ENCODE results near the gene CEP19.
A peak's percentile ranks its signal among the peaks of the same experiment; 100 is the strongest.

The CEP19 gene

GRCh38 chr3:196666001-196666867 is 45.8 kb downstream of the CEP19 start:
- no peaks in the 10 kb centered on the region for H3K36me3 ChIP-seq (ENCODE audit: insufficient read depth, low read length)
- no peaks in the 10 kb centered on the region for H3K9me3 ChIP-seq (ENCODE audit: low read depth, low read length)
- TF ChIP-seq POLR2AphosphoS5 (IDR thresholded peaks at IDR 0.05; ENCODE audit: borderline replicate concordance, low read depth, low read length): no peak
- no peak overlapping the region for H3K4me3 ChIP-seq
- no peak overlapping the region for H3K9ac ChIP-seq (ENCODE audit: insufficient read length)
- no peak for DNase-seq (ENCODE audit: low read depth, low spot score)
- H3K27ac ChIP-seq: no peak overlapping the region

- Histone ChIP-seq H3K9me3 (ENCODE audit: low read depth, low read length) (no peaks in the 10 kb centered on the region), H3K4me3 (no peak overlapping the region), H3K9ac (ENCODE audit: insufficient read length) (no peak overlapping the region), H3K27ac (peak overlapping the region; percentile 44; the same call in 1 of the 2 replicates), H3K36me3 (ENCODE audit: insufficient read depth, low read length) (no peaks in the 10 kb centered on the region)
- no peak for DNase-seq (ENCODE audit: low read depth, low spot score)
- TF ChIP-seq EZH2 (IDR thresholded peaks at IDR 0.05): no peak
- TF ChIP-seq FOXP2 (optimal IDR thresholded peaks at IDR 0.05; ENCODE audit: control extremely low read depth, extremely low read length, insufficient read depth): no peak
Observed at GRCh38 chr3:196662711-196663571, 49.1 kb downstream of the CEP19 start.

DNA sequence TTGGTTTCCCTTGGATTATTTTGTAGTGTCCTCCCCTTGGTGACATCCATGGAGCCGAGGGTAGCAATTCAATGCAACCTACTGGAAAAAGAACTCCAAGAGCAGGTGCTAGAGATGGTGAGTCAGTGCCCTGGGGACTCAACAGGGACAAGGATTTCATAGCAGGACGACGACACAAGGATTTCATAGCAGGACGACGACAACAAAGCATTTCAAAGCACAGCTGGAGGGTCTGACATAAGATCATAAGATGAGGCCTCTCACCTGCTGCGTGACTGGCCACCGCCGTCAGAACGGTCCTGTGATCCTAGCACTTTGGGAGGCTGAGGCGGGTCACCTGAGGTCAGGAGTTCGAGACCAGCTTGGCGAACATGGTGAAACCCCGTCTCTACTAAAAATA is 50.0 kb downstream of the CEP19 start:
- no peak overlapping the region for H3K4me3 ChIP-seq
- no peaks in the 10 kb centered on the region for H3K9me3 ChIP-seq (ENCODE audit: low read depth, low read length)
- TF ChIP-seq FOXP2 (optimal IDR thresholded peaks at IDR 0.05; ENCODE audit: control extremely low read depth, extremely low read length, insufficient read depth) (no peak), POLR2AphosphoS5 (IDR thresholded peaks at IDR 0.05; ENCODE audit: borderline replicate concordance, low read depth, low read length) (no peak), EZH2 (IDR thresholded peaks at IDR 0.05) (no peak)
- no peak overlapping the region for H3K27ac ChIP-seq
- DNase-seq (ENCODE audit: low read depth, low spot score): no peak
- H3K9ac ChIP-seq (ENCODE audit: insufficient read length): no peak overlapping the region
- no peaks in the 10 kb centered on the region for H3K36me3 ChIP-seq (ENCODE audit: insufficient read depth, low read length)

DNA sequence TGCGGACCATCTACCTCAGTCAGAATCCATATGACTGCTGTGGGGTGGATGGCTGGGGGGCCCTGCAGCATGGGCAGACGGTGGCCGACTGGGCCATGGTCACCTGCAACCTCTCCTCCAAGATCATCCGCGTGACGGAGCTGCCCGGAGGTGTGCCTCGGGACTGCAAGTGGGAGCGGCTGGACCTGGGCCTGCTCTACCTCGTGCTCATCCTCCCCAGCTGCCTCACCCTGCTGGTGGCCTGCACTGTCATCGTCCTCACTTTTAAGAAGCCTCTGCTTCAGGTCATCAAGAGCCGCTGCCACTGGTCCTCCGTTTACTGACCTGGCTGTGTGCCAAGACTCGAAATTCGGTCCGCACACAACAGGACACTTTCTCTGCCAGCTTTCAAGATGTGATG is 50.6 kb downstream of the CEP19 start:
- no peak overlapping the region for H3K27ac ChIP-seq
- H3K9ac ChIP-seq (ENCODE audit: insufficient read length): no peak overlapping the region
- H3K9me3 ChIP-seq (ENCODE audit: low read depth, low read length): no peaks in the 10 kb centered on the region
- no peaks in the 10 kb centered on the region for H3K36me3 ChIP-seq (ENCODE audit: insufficient read depth, low read length)
- TF ChIP-seq POLR2AphosphoS5 (IDR thresholded peaks at IDR 0.05; ENCODE audit: borderline replicate concordance, low read depth, low read length) (no peak), EZH2 (IDR thresholded peaks at IDR 0.05) (no peak), FOXP2 (optimal IDR thresholded peaks at IDR 0.05; ENCODE audit: control extremely low read depth, extremely low read length, insufficient read depth) (no peak)
- DNase-seq (ENCODE audit: low read depth, low spot score): no peak
- H3K4me3 ChIP-seq: no peak overlapping the region

DNA sequence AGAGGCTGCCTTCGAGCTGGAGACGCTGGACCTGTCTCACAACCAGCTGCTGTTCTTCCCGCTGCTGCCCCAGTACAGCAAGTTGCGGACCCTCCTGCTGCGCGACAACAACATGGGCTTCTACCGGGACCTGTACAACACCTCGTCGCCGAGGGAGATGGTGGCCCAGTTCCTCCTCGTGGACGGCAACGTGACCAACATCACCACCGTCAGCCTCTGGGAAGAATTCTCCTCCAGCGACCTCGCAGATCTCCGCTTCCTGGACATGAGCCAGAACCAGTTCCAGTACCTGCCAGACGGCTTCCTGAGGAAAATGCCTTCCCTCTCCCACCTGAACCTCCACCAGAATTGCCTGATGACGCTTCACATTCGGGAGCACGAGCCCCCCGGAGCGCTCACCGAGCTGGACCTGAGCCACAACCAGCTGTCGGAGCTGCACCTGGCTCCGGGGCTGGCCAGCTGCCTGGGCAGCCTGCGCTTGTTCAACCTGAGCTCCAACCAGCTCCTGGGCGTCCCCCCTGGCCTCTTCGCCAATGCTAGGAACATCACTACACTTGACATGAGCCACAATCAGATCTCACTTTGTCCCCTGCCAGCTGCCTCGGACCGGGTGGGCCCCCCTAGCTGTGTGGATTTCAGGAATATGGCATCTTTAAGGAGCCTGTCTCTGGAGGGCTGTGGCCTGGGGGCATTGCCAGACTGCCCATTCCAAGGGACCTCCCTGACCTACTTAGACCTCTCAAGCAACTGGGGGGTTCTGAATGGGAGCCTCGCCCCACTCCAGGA is 51.5 kb downstream of the CEP19 start:
- no peak overlapping the region for H3K9ac ChIP-seq (ENCODE audit: insufficient read length)
- no peaks in the 10 kb centered on the region for H3K36me3 ChIP-seq (ENCODE audit: insufficient read depth, low read length)
- no peaks in the 10 kb centered on the region for H3K9me3 ChIP-seq (ENCODE audit: low read depth, low read length)
- TF ChIP-seq EZH2 (IDR thresholded peaks at IDR 0.05) (no peak), POLR2AphosphoS5 (IDR thresholded peaks at IDR 0.05; ENCODE audit: borderline replicate concordance, low read depth, low read length) (no peak), FOXP2 (optimal IDR thresholded peaks at IDR 0.05; ENCODE audit: control extremely low read depth, extremely low read length, insufficient read depth) (no peak)
- no peak overlapping the region for H3K4me3 ChIP-seq
- DNase-seq (ENCODE audit: low read depth, low spot score): no peak
- H3K27ac ChIP-seq: no peak overlapping the region

GRCh38 chr3:196659901-196660351 is 52.1 kb downstream of the CEP19 start:
- Histone ChIP-seq H3K27ac (no peak overlapping the region), H3K36me3 (ENCODE audit: insufficient read depth, low read length) (no peaks in the 10 kb centered on the region), H3K9me3 (ENCODE audit: low read depth, low read length) (no peaks in the 10 kb centered on the region), H3K4me3 (no peak overlapping the region), H3K9ac (ENCODE audit: insufficient read length) (no peak overlapping the region)
- DNase-seq (ENCODE audit: low read depth, low spot score): no peak
- no peak for TF ChIP-seq FOXP2 (optimal IDR thresholded peaks at IDR 0.05; ENCODE audit: control extremely low read depth, extremely low read length, insufficient read depth)
- no peak for TF ChIP-seq EZH2 (IDR thresholded peaks at IDR 0.05)
- no peak for TF ChIP-seq POLR2AphosphoS5 (IDR thresholded peaks at IDR 0.05; ENCODE audit: borderline replicate concordance, low read depth, low read length)
